GM19193 (cell line): ENCODE data around the gene WDR33.

ENCODE experiments used
- POLR2A ChIP-seq: IDR thresholded peaks from 4 replicates; pipeline ENCODE4 v1.6.1; 2011; ENCODE audit not compliant: insufficient read depth, insufficient read length; ENCODE audit errors: extremely low read depth

The WDR33 gene

GRCh38 chr2:127743477-127744026, 67.4 kb downstream of the WDR33 start:
- TF ChIP-seq POLR2A = no peak

DNA sequence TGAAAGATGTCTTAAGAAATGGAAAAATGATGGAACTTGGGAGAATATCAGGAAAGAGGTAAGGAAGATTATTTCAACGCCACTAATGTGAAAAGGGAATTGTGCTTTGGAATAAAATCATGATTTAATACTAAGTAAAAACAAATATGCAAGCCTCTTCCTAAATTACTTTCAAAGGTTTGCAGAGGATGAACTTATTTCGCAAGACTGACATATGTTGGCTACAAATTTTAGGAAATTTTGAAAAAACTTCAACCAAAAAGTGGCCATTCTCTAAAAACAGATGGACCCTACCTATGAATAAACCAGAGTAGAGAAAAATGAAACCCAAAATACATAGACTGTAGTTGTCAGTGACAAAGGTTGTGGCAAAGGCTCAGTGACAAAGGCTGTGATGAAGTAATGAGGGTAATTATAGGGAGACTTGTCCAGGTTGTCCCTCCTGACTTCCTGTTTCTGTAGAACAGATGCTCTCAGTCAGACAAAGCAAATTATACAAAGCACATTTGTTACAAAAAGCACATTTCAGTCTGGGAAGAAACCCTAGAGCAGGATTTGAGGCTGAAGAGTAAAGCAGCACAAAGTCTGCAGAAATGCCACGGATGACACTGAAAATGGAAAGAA, 70.2 kb downstream of the WDR33 start:
- no peak for TF ChIP-seq POLR2A

DNA sequence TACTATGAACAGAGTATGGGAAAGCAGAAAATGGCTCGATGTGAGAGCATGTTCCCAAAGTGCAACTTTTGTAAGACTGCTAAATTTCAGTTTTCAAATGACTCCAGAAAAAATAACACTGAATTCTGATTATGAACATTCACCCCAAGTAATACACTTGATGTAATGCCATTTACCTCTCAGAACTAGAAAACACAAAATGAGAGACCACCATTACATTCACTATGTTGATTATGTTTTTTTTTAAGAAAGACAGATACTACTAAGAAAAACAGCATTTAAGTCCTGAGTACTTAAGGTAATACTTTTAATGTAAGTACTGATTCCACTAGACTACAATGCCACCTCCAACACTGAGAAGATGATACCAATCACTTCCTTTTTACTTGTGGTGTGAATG, 71.2 kb downstream of the WDR33 start:
- no peak for TF ChIP-seq POLR2A

DNA sequence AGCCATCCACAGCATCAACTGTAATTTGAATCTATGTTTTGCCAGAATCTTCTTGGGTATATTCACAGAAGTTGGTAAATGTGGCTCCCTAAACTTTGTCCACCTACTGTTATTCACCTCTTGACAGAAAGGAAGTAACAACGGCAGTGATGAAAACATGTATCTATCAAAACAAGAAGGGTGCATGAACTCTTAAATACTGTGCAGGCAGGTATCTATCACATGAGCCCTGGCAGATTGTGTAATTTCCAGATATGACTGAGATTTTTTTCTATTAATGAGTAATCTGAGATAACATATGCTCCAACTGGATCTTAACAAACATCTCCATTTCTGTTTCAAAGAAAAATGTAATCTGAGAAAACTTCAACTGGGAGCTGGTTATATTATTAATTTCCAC, 73.1 kb downstream of the WDR33 start:
- no peak for TF ChIP-seq POLR2A

DNA sequence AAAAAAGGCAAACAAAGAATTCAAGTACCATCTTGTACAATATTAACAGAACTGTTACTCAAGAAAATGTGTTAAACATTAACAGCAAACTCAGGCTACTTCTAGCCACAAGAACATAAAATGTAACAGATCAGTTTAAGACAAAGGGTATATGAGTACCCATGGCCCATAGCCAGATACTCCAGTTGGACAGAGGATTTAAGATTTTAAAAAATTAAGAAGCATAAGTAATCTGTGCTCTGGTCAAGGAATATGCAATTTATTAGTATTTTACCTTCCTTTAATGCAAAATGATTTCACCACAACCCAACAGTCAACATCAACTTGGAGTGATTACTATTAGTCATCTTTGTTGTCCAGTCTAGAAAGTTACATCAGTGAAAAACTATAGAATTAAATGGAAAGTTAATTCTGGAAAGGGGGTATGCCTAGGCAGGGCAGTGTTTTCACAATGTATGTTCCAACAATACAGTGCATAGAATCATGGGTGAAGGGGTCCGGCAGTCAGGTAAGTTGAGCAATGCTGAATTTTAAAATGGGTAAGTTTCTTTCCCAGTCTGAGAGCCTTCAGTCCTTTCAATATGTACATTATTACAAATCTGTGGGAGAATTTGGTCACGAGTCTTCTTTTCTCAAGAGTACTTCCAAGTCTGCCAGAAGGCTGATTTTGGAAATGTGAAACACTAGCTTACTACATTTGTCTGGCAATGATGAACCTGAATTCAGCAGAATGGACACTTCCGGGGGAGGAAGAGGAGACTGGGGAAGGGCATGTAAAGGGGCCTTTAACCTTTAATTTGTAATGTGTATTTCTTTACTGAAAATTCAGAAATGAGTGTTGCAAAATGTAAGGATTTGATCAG, 75.2 kb downstream of the WDR33 start:
- TF ChIP-seq POLR2A = no peak

DNA sequence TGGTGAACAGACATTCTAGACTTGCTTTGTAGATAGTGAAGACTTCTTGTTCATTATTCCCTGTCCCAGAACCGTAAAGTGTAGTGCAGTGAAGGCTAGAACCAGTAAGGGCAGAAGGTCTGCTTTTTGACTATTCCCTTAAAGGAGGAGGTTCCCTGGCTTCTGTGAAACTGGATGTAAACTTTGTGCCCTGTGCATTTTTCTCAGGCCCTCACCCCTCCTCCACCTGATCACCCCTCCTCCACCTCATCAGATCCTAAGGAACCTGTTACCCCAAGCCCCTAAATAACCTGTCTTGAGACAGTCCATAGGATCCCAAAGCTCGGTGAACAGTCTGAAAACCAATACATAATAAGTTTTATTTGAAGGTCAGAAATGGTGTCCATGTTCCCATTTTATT, 75.9 kb downstream of the WDR33 start:
- TF ChIP-seq POLR2A = no peak

DNA sequence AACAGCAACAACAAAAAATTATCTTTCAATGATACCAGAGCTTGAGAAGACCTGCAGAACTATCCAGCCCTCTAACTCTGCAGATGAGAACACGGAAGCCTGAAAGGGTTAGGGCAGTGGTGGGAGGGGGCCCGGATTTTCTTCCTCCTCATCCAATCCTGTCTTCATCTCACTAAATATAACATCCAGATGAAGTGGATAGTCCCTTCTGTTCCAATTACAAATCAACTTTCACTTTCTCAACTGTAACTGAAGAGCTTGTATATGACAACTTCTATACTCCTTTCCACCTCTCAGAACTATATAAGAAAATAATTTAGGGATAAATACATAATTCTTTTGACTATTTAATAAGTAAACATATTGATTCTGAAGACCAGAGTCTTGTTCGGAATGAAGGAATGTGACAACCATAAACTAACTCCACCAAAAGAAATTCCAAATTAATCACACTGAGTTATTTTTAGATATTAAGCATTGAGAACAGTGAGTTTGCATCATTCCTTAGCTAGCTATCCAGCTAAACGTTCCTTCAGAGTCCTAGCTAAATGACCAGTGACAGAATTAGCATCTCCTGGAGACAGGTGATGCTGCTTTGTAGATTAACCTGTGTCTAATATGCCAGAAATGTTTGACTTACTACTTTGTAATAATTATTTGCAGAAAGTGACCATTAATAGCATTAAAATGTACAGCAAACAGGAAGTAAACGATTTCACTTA, 77.0 kb downstream of the WDR33 start:
- no peak for TF ChIP-seq POLR2A

- no peak for TF ChIP-seq POLR2A
Measured at GRCh38 chr2:127733113-127733815, 77.7 kb downstream of the WDR33 start.

GRCh38 chr2:127726158-127726880, 84.7 kb downstream of the WDR33 start:
- TF ChIP-seq POLR2A = no peak

DNA sequence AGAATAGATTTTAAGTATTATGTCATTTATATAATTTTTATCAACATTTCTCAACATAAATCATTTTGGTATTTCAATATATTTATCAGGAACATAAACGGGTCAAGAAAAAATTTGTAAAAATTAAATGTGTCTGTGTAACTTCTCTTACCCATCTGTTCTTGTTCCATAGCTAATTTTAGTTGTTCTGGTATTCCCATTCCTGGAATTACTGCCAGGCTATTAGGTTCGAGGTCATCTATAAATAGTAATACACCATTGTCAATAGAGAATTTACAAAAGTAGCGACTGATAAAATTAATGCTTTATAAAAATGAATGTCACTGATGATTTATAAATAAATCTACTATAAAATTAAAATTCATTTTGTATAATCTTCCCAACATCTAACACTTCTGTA, 88.2 kb downstream of the WDR33 start:
- no peak for TF ChIP-seq POLR2A

DNA sequence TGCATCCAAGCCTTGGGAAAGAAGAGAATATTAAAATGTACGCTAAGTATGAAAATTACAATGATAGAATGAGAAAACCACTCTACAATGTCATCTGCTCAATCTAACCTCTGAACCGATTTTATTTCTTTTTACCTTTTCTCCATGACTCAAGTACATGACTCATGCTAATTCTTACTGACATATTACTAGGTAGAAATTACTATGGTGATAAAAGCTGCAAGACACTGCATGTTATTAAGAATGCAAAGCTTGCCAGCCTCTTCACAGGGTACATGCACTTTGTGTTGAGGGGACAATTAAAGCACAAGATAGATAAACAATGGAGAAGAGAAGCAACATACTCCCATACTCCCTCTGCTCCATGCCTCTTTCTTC, 89.0 kb downstream of the WDR33 start:
- TF ChIP-seq POLR2A = no peak

DNA sequence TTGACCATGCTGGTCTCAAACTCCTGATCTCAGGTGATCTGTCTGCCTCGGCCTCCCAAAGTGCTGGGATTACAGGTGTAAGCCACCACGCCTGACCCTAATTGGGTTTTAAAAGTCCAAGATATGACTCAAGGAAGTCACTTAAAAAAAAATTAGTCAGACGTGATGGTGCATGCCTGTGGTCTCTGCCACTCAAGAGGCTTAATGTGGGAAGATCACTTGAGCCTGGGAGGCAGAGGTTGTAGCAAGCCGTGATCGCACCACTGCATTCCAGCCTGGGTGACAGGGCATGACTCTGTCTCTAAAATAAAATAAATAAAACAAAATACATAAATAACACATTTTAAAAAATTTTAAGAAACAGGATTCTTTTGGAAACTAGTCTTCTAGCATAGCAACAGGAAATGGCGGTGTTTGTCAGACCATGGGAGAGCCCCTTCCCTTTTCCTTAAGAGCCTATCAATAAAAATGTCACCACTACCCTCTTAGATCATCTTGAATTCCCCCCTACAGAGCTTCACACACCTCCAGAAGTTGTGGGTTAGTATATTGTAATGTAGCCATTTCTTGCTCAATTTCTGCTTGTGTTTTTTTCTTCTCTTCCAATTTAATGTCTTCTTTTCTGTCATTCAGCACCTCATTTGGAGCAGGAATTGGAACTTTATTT, 89.5 kb downstream of the WDR33 start:
- TF ChIP-seq POLR2A = no peak

GRCh38 chr2:127719301-127720218, 91.4 kb downstream of the WDR33 start:
- TF ChIP-seq POLR2A = no peak
